Gastroesophageal sphincter (tissue), 4 donors: ENCODE results near the gene TLE3. TPM values are rescaled to one million over a fixed set of nuclear protein-coding genes. Genes with fewer than 3 reads are reported as not detected.
"Not testable (repeated sequence)": the region's sequence is repeated elsewhere in the genome, so short reads cannot be mapped to it uniquely, and the experiment has no call there.

Experiments
- ATAC-seq: fragments of 150-250 bp; one replicate; pipeline ENCODE4 v1.9.1; 2016; ENCODE audit warnings: mild to moderate bottlenecking, moderate library complexity
- H3K27ac ChIP-seq, 4 donors: fragments of 200-600 bp; sonication (generic) in 3 of 4; 1 replicate in 3 of 4; 2 replicates in 1 of 4; pipeline ENCODE4 v1.5.1; 2016 to 2019
- H3K27me3 ChIP-seq: fragments of 200-600 bp; sonication (generic); one replicate; pipeline ENCODE4 v1.5.1; 2019
- H3K36me3 ChIP-seq, 2 donors: fragments of 200-600 bp; sonication (generic); one replicate each; pipeline ENCODE4 v1.5.1; 2019; ENCODE audit warnings: control low read depth in 1 of 2
- H3K4me1 ChIP-seq, 3 donors: fragments of 200-600 bp; sonication (generic); 1 replicate in 2 of 3; 2 replicates in 1 of 3; pipeline ENCODE4 v1.5.1; 2016 to 2019; ENCODE audit warnings: control low read depth in 2 of 3
- H3K4me3 ChIP-seq, 2 donors: fragments of 200-600 bp; sonication (generic); one replicate each; pipeline ENCODE4 v1.5.1; 2019; ENCODE audit warnings: mild to moderate bottlenecking in 1 of 2, moderate library complexity in 1 of 2
- H3K9me3 ChIP-seq, 3 donors: fragments of 200-600 bp; sonication (generic); one replicate each; pipeline ENCODE4 v1.5.1; 2017 to 2019; ENCODE audit warnings: control low read depth in 2 of 3
- EP300 ChIP-seq: sonication (generic); formaldehyde crosslinking; IDR thresholded peaks from one replicate; pipeline ENCODE4 v1.6.1; 2017; ENCODE audit warnings: antibody characterized with exemption, mild to moderate bottlenecking
- POLR2A ChIP-seq, 2 donors: fragments of 450-650 bp; IDR thresholded peaks; one replicate each; pipeline ENCODE4 v1.6.1; 2017; ENCODE audit warnings: antibody characterized with exemption in 2 of 2, mild to moderate bottlenecking in 2 of 2, moderate library complexity in 1 of 2
- POLR2AphosphoS5 ChIP-seq: sonication (generic); formaldehyde crosslinking; IDR thresholded peaks from one replicate; pipeline ENCODE4 v1.6.1; 2017; ENCODE audit warnings: antibody characterized with exemption
- WGBS, 2 donors: methylation state at CpG; one replicate each; pipeline ENCODE4 v1.1.5; 2018; ENCODE audit warnings: low coverage in 1 of 2; 5-methylcytosine and 5-hydroxymethylcytosine counted together
- total RNA-seq, 4 donors: library from RNA; depleted of rRNA; stranded (reverse); fragments of >200 nt; gene quantifications; one replicate each; pipeline ENCODE4 v1.1.0, GENCODE V29; 2016
- TF ChIP-seq, protein P1 (sequence below), 4 experiments: fragments of 200-600 bp in 2 of 4; fragments of 450-650 bp in 2 of 4; sonication (generic) in 1 of 4; IDR thresholded peaks; one replicate each; pipeline ENCODE4 v1.5.1; 2017 to 2019; ENCODE audit warnings: antibody characterized with exemption in 4 of 4, mild to moderate bottlenecking in 2 of 4, moderate library complexity in 2 of 4

Gene TLE3
- total RNA-seq, 4 donors from 2014 or later, result 32.4 to 81.6 (median 62.6) TPM

DNA sequence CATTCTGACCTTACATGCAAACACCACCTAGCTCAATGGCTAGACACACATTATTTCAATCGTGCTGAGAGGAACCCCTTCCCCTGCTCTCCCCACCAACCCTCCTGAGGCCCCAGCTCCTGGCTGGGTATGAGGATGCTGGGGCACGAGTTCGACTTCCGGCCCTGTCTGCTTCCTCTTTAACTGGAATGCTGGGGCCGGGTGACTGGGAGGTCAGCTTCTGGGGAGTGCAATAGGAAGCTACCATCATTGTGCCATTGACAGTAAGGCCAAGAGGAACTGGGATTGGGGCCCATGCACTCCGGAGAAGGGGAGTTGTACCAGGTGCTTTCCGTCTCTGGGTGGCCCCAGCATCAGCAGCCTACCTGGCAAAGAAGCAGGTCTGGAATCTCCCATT, 15.6 kb upstream of the TLE3 start:
- Histone ChIP-seq H3K4me1 (peaks cover 0 to 18% (median 12%) of the 10 kb centered on the region in 3 donors), H3K27me3 (no peaks in the 10 kb centered on the region), H3K9me3 (no peaks in the 10 kb centered on the region), H3K4me3 (no peak overlapping the region), H3K27ac (no peak overlapping the region), H3K36me3 (no peaks in the 10 kb centered on the region)
- TF ChIP-seq EP300 (no peak), POLR2AphosphoS5 (no peak), POLR2A (IDR thresholded peaks at IDR 0.05) (no peak)
- TF ChIP-seq, protein P1, sequence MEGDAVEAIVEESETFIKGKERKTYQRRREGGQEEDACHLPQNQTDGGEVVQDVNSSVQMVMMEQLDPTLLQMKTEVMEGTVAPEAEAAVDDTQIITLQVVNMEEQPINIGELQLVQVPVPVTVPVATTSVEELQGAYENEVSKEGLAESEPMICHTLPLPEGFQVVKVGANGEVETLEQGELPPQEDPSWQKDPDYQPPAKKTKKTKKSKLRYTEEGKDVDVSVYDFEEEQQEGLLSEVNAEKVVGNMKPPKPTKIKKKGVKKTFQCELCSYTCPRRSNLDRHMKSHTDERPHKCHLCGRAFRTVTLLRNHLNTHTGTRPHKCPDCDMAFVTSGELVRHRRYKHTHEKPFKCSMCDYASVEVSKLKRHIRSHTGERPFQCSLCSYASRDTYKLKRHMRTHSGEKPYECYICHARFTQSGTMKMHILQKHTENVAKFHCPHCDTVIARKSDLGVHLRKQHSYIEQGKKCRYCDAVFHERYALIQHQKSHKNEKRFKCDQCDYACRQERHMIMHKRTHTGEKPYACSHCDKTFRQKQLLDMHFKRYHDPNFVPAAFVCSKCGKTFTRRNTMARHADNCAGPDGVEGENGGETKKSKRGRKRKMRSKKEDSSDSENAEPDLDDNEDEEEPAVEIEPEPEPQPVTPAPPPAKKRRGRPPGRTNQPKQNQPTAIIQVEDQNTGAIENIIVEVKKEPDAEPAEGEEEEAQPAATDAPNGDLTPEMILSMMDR (IDR thresholded peaks at IDR 0.05), result no peak
- 60% methylated on average over 1 of the region's 7 CpGs; no CpG with 5 or more reads in 1 of the 2 donors for WGBS, 2 donors
- peak; percentile 23 for ATAC-seq

DNA sequence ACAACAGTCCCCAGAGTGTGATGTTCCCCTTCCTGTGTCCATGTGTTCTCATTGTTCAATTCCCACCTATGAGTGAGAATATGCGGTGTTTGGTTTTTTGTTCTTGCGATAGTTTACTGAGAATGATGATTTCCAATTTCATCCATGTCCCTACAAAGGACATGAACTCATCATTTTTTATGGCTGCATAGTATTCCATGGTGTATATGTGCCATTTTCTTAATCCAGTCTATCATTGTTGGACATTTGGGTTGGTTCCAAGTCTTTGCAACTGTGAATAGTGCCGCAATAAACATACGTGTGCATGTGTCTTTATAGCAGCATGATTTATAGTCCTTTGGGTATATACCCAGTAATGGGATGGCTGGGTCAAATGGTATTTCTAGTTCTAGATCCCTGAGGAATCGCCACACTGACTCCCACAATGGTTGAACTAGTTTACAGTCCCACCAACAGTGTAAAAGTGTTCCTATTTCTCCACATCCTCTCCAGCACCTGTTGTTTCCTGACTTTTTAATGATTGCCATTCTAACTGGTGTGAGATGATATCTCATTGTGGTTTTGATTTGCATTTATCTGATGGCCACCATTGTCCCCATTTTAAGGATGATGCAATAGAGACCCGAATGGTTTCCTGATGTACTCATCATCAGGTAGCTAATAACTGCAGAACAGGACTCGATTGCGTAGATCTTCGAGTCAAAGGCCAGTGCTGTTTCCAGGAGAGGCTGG, 15.0 kb upstream of the TLE3 start:
- not testable (repeated sequence) for H3K36me3 ChIP-seq, H3K27ac ChIP-seq, H3K27me3 ChIP-seq, H3K4me3 ChIP-seq, ATAC-seq, H3K9me3 ChIP-seq
- 80 to 88% methylated on average over 1 to 6 of the region's 9 CpGs for WGBS, 2 donors
- H3K4me1 ChIP-seq, result peaks cover 0 to 18% (median 12%) of the 10 kb centered on the region in 3 donors

DNA sequence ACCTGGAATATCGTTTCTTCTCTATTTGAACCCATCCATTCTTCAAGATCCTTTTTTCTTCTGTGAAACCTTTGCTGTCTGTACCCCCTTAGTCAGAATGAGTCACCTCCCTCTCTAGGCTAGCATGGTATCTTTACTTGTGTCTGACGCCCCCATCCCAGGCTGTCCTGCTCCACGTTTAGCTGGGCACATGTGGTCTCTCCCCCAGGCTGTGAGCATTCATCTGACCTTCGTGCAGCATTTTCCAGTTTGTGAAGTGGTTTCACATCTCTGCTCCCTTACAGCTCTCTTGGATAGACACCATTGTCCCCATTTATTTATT, 14.3 kb upstream of the TLE3 start:
- H3K4me3 ChIP-seq, result no peak overlapping the region
- H3K27ac ChIP-seq, result peak overlapping the region in 3 of 4 donors; percentile 82 to 86 (median 85)
- peaks cover 0 to 18% (median 12%) of the 10 kb centered on the region in 3 donors for H3K4me1 ChIP-seq
- H3K36me3 ChIP-seq, result no peaks in the 10 kb centered on the region
- no peaks in the 10 kb centered on the region for H3K9me3 ChIP-seq
- H3K27me3 ChIP-seq, result no peaks in the 10 kb centered on the region
- no peak for ATAC-seq
- 37 to 45% methylated on average over 3 of the region's 4 CpGs for WGBS, 2 donors
- no peak for TF ChIP-seq POLR2AphosphoS5
- TF ChIP-seq, protein P1 (IDR thresholded peaks at IDR 0.05), result no peak
- no peak for TF ChIP-seq POLR2A (IDR thresholded peaks at IDR 0.05)
- TF ChIP-seq EP300, result no peak

DNA sequence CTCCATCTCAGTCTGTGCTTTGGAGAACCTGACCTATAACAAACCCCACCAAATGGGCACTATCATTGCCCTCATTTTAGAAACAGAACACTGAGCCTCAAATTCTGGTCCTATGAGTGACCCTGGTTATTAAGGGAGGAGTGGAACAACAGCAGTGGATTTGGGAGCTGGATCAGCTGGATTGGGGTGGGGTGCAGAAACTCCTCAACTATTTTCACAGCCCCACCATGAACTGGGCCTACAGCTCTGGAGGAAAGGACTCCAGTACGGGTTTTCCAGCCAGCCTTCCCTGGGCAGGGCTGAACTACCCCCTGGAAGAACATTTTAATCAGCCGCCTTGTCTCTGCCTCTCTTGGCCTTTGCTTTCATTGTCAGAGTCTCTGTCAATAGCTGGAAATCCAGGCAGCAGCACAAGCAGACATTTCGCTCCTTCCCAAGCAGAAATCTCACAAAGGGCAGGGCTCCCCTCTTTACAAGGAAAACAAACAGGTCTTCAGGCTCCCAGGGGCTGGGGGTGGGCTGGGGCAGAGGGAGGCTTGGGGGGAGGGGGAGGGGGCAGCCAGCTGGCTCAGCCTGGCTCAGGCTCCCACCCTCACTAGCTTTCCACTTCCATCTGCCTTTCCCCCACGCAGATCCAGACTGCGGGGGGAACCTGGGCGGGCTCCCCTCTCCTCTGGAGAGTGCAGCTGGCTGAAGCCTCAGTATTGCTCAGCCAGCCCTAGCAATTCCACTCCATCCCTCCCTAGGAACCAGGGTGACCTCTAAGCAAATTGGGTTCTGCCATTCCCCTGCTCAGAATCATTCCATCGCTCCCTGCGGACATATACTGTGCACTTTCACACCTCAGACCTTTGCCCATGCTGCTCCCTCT, 13.7 kb upstream of the TLE3 start:
- ATAC-seq, result peak; percentile 91
- H3K27me3 ChIP-seq, result no peaks in the 10 kb centered on the region
- peak overlapping the region in 1 of 2 donors; percentile 21 for H3K4me3 ChIP-seq
- H3K9me3 ChIP-seq, result no peaks in the 10 kb centered on the region
- H3K4me1 ChIP-seq, result peaks cover 0 to 18% (median 12%) of the 10 kb centered on the region in 3 donors
- 7 to 39% methylated on average over 5 to 6 of the region's 8 CpGs for WGBS, 2 donors
- no peaks in the 10 kb centered on the region for H3K36me3 ChIP-seq
- H3K27ac ChIP-seq, result peak overlapping the region; percentile 27 to 86 (median 84)
- TF ChIP-seq, protein P1 (IDR thresholded peaks at IDR 0.05), result no peak
- TF ChIP-seq POLR2A (IDR thresholded peaks at IDR 0.05) (no peak), POLR2AphosphoS5 (peak; percentile 42), EP300 (no peak)

DNA sequence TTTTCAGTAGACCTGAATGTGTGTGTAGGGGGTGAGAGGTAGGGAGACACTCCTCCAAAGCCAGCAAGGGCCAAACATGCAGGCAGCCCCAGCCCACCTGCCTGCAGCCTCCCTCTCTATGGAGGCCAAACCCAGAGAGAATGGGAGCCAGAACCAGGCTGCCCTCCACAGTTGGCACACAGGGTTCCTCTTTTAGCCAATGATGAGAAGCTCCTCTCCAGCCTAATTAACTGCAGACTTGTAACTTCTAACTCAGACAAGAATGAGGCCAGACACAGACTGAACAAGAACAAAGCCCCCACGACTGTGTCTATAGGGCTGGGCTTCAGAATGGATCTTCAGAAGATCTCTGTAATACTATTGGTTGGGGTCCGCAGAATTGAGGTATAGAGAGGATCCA, 12.3 kb upstream of the TLE3 start:
- H3K4me3 ChIP-seq, result no peak overlapping the region
- peaks cover 0 to 18% (median 12%) of the 10 kb centered on the region in 3 donors for H3K4me1 ChIP-seq
- TF ChIP-seq POLR2AphosphoS5 (no peak), POLR2A (IDR thresholded peaks at IDR 0.05) (no peak)
- no peaks in the 10 kb centered on the region for H3K27me3 ChIP-seq
- H3K27ac ChIP-seq, result no peak overlapping the region
- 92 to 100% methylated on average over 2 of the region's 2 CpGs for WGBS, 2 donors
- ATAC-seq, result no peak
- H3K9me3 ChIP-seq, result no peaks in the 10 kb centered on the region
- H3K36me3 ChIP-seq, result no peaks in the 10 kb centered on the region
